HG03457 (cell line): ENCODE results near the gene DOCK6.

ENCODE experiments used
- ATAC-seq: cut with Tn5 transposase; IDR thresholded peaks from one replicate; pipeline ENCODE4 v1.9.1; 2021; ENCODE audit warnings: moderate number of reproducible peaks; ENCODE audit not compliant: unreplicated experiment

DOCK6 gene

GRCh38 chr19:11261971-11262839 lies at the start of gene DOCK6:
DOCK6 (minus strand) TSS chr19:11262524; CDS start chr19:11262440, 84 bp downstream.
- no peak for ATAC-seq

- no peak for ATAC-seq
Measured at GRCh38 chr19:11306337-11306736, 44.0 kb upstream of the DOCK6 start.

GRCh38 chr19:11304936-11305335 lies 42.6 kb upstream of the DOCK6 start:
- ATAC-seq, result no peak

GRCh38 chr19:11300811-11301120 lies 38.4 kb upstream of the DOCK6 start:
- ATAC-seq, result no peak

- ATAC-seq, result no peak
Measured at GRCh38 chr19:11299946-11300810, 37.9 kb upstream of the DOCK6 start.

GRCh38 chr19:11296264-11296663 lies 33.9 kb upstream of the DOCK6 start:
- ATAC-seq, result no peak

GRCh38 chr19:11295665-11296245 lies 33.4 kb upstream of the DOCK6 start, which contains the start of gene TSPAN16:
TSPAN16 (plus strand) TSS chr19:11296160; CDS start chr19:11296298, 138 bp downstream.
- ATAC-seq, result no peak

GRCh38 chr19:11295180-11295579 lies 32.9 kb upstream of the DOCK6 start:
- ATAC-seq, result no peak

- no peak for ATAC-seq
Measured at GRCh38 chr19:11293433-11294389, 31.4 kb upstream of the DOCK6 start.

GRCh38 chr19:11291991-11292390 lies 29.7 kb upstream of the DOCK6 start:
- no peak for ATAC-seq

GRCh38 chr19:11291415-11291814 lies 29.1 kb upstream of the DOCK6 start:
- ATAC-seq, result no peak

GRCh38 chr19:11290256-11290655 lies 27.9 kb upstream of the DOCK6 start:
- ATAC-seq, result no peak

GRCh38 chr19:11288349-11288748 lies 26.0 kb upstream of the DOCK6 start:
- no peak for ATAC-seq

GRCh38 chr19:11286312-11286974 lies 24.1 kb upstream of the DOCK6 start:
- ATAC-seq, result no peak

GRCh38 chr19:11284515-11284914 lies 22.2 kb upstream of the DOCK6 start:
- no peak for ATAC-seq

GRCh38 chr19:11281356-11282049 lies 19.2 kb upstream of the DOCK6 start:
- ATAC-seq, result no peak

- ATAC-seq, result no peak
Measured at GRCh38 chr19:11279505-11280236, 17.3 kb upstream of the DOCK6 start.

- ATAC-seq, result no peak
Measured at GRCh38 chr19:11278670-11279069, 16.3 kb upstream of the DOCK6 start.
